Cardiac fibroblast (primary cell): ENCODE data around the gene CD207.
A peak's percentile ranks its signal among the peaks of the same experiment; 100 is the strongest.

Source experiments
- DNase-seq, 2 donors: peaks; one replicate each; pipeline versions ENCODE4 v3.0.0 to v3.0.0-alpha.2; 2010; ENCODE audit warnings: low read depth in 2 of 2
- H3K4me3 ChIP-seq, 2 donors: replicated peaks in 1 of 2; 1 replicate in 1 of 2; 2 replicates in 1 of 2; pipeline ENCODE4 v1.5.1; 2011; ENCODE audit warnings: low read depth in 2 of 2, low read length in 2 of 2, mild to moderate bottlenecking in 2 of 2, moderate library complexity in 1 of 2
- TF ChIP-seq, protein P1 (sequence below): IDR thresholded peaks from one replicate; pipeline ENCODE4 v1.5.1; 2011; ENCODE audit warnings: low read depth, mild to moderate bottlenecking, low read length, inconsistent platforms

Gene CD207

DNA sequence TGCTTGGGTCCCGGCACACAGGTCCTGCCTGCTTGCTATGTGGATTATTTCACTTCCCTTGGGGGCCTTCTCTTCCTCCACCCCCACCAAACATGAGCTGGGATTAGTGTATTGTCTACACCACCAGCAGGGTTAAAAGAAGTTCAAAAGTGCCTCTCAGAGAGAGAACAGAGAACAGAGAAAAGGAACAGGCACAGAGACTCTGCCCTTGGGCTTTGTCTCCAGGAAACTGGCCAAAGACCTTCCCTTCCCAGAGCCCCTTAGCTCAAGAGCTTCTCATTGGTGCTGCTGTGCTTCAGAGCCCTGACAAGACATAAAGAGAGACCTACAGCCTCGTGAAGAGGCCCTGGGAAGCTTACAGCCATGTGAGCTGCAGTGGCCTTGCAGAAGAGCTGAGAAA, 38.1 kb downstream of the CD207 start:
- TF ChIP-seq, protein P1, sequence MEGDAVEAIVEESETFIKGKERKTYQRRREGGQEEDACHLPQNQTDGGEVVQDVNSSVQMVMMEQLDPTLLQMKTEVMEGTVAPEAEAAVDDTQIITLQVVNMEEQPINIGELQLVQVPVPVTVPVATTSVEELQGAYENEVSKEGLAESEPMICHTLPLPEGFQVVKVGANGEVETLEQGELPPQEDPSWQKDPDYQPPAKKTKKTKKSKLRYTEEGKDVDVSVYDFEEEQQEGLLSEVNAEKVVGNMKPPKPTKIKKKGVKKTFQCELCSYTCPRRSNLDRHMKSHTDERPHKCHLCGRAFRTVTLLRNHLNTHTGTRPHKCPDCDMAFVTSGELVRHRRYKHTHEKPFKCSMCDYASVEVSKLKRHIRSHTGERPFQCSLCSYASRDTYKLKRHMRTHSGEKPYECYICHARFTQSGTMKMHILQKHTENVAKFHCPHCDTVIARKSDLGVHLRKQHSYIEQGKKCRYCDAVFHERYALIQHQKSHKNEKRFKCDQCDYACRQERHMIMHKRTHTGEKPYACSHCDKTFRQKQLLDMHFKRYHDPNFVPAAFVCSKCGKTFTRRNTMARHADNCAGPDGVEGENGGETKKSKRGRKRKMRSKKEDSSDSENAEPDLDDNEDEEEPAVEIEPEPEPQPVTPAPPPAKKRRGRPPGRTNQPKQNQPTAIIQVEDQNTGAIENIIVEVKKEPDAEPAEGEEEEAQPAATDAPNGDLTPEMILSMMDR, result no peak
- no peak for DNase-seq
- H3K4me3 ChIP-seq, result no peak overlapping the region

GRCh38 chr2:70796262-70796661, 39.4 kb downstream of the CD207 start:
- no peak for DNase-seq
- H3K4me3 ChIP-seq, result no peak overlapping the region
- TF ChIP-seq, protein P1, result no peak

- TF ChIP-seq, protein P1, result no peak
- DNase-seq, result no peak
- H3K4me3 ChIP-seq, result no peak overlapping the region
Observed at GRCh38 chr2:70795164-70795995, 40.2 kb downstream of the CD207 start.

DNA sequence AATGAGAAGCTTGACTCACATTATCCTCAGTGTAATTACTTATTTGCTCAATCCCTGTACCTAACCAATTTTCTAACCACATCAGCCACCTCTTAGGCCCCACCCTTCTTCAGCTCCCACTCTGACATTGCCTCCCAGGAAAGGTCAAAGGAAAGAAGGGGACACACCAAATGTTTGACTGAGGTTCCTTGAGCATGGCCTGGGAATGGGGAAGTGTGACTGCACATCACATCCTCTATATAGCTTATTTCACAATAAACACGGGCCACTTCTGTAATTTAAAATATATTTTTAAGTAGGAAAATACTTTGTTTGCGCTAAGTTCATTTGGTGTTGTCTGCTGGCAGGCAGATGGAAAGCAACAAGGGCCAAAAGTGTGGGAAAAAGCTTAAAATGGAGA, 42.2 kb downstream of the CD207 start:
- H3K4me3 ChIP-seq, result no peak overlapping the region
- TF ChIP-seq, protein P1, result no peak
- no peak for DNase-seq

DNA sequence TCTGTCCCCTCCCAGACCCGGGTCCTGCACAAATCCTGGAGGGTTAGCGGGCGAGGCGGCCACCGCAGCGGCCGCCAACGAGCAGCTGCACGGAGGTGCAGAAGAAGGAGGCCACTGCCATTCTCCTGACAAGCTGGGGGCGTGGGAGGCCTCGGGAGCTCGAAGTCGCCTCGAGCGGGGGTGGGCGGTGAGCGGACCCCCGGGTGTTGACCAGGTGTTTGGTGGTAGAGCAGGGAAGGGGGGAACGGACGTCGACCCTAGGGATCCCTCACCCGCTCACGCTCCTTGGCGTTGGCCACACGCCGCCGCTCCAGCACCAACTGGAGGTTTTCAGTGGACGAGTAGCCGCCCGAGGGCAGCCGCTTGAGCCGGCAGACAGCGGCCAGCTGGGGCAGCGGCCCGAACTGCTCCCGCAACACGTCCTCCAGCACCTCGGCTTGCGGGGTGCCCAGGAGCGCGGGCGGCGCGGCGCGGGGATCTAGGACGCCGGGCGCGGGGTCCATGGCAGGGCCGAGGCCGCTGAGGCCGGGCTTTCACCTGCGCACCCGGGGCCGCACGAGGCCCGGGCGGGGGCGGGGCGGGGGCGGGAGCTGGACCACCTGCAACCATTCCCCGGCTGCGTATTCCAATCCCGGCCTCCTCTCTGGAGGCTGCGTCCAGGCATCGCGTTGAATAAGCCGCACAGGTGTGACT, 45.3 kb downstream of the CD207 start, which contains the start of gene FIGLA:
Gene FIGLA, minus strand, starts transcription at position 508 of the 693 bp plus-strand sequence. Its CDS starts 5 bp downstream, at position 503.
- no peak for DNase-seq
- H3K4me3 ChIP-seq, result no peak within 1 kb of the TSS
- TF ChIP-seq, protein P1, result no peak

- TF ChIP-seq, protein P1, result peak; percentile 60
- no peak overlapping the region for H3K4me3 ChIP-seq
- peak; percentile 60 for DNase-seq
Observed at GRCh38 chr2:70789304-70790135, 46.1 kb downstream of the CD207 start.
